NCI-H345 treated with DMSO at 0.1 percent for 48 hours (cell line): ENCODE results near the gene GEMIN4.
A peak's percentile ranks its signal among the peaks of the same experiment; 100 is the strongest.
"Not testable (repeated sequence)": the region's sequence is repeated elsewhere in the genome, so short reads cannot be mapped to it uniquely, and the experiment has no call there.

ENCODE experiments used
- DNase-seq: peaks from one replicate; lab custom pipeline; 2025; ENCODE audit not compliant: unreplicated experiment; lab: John Stamatoyannopoulos, UW

The GEMIN4 gene

DNA sequence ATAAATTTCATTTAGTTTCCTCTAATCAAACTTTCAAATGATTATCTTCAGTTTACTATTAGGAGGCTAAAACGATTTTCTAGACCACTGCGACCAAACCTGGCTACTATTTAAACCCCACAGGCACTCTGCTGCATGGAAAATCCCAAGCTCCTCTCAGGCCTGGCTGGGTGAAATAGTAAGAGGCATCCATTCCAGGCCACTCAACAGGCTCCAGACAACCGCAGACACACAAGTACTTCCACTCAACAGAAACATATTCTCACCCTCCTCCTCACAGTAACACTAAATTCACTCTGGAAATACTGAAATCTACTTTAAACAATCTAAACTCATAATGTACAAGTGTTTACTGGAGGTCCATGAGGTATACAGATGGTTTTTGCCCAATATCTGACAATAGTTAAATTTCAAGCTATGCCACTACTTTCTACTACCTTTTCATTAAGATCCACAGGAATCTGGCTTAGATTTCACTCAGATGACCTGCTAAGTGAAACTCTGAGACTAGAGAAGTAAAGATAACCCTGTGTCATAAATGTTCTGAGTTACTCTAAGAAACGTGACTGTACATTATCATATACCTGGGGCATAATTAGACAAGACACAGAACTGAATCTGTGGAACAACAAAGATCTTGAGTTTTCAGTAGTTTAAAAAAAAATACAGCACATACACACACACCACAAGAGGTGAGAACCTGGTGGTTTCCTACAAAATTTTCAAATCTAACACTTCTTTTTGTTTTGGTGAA, 47.8 kb downstream of the GEMIN4 start:
- DNase-seq, result no peak

DNA sequence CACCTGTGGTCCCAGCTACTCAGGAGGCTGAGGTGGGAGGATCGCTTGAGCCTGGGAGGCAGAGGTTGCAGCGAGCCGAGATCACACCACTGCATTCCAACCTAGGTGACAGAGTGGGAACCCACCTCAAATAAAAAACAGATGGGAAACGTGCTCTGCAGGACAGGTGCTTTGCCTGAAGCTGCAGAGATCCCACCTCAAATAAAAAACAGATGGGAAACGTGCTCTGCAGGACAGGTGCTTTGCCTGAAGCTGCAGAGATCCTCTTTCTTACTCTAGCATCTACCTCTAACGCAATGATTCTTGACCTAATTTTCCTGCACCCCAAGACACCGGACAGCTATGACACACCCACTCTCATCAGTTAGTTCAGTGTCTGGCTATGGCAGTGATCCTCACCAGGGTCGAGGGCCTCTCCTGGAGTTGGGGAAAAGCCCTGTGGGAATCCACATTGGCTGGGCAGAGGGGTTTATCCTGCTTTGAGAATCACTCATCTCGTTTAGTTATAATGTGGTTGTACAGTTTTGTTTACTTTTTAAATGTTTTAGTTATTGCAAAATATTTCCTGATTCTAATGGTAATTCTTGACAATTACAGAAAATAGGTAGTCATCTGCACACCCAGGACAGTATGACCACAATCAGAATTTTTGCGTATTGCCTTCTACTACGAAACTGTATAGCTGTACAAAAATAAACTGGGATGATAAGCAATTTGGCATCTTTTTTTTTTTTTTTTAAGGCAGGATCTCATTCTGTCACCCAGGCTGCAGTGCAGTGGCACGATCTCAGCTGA, 48.8 kb downstream of the GEMIN4 start:
- no peak for DNase-seq

DNA sequence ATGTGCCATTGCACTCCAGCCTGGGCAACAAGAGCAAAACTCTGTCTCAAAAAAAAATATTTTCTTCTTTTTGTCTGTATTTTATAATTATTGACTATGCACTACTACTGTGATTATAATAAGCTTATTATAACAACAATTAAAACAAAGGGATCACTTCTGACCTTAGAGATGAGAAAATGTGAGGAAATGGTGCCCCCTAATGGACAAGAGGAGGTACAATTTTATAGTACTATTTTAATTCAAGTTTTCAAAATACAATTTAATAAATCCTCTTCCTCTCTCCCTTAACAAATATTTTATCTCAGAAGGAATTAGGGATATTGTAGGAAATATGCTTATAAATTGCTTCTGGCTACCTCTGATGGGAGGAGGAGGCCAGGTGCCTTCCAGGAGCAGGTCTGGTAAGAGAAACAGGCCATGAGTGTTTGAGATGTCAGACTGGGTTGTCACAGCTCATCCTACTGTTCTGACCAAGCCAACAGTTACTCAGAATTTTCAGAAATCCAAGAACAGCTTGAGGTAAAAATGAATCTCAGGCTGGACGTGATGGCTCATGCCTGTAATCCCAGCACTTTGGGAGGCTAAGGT, 51.5 kb downstream of the GEMIN4 start:
- peak; percentile 0 for DNase-seq

DNA sequence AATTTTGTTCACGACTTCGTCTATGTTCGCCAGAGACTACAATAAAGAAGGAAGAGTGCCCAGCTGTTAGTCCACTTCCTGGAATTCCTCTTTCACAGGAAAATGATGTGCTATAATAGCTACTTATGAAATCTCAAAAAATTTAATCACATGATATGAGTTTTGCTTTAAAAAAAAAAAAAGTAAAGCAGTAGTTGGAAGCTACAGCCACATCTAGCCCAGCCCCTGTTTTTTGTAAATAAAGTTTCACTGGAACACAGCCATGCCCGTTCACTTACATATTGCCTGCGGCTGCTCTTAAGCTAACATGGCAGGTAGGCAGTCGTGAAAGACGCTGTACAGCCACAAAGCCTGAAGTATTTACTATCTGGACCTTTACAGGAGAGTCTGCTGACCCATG, 52.7 kb downstream of the GEMIN4 start:
- DNase-seq, result no peak

DNA sequence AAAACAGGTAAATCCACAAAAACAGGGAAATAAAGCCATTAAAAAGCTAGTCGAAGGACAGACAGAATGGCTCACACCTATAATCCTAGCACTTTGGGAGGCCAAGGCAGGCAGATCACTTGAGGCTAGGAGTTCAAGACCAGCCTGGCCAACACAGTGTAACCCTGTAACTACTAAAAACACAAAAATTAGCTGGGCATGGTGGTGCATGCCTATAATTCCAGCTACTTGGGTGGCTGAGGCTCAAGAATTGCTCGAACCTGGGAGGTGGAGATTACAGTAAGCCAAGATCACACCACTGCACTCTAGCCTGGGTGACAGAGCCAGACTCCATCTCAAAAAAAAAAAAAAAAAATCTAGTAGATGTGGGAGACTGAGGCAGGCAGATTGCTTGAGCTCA, 54.0 kb downstream of the GEMIN4 start:
- not testable (repeated sequence) for DNase-seq

DNA sequence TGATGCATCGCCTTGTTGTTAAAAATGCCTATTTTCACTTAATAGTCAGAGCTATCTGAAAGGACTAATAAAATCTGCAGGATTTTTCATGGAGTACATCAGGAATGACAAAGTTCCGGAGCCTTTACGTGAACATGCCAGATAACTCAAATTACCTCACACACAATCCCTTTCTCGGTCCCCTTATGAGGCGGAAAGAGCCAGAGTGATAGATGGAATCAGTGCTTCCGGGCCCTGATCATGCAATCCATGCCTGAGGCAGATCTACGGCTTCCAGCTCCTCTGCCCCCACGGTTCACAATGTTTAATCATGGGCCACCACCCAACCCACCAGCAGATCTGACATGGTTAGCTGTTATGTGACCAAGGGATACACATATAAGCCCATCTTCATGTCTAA, 54.4 kb downstream of the GEMIN4 start:
- no peak for DNase-seq

DNA sequence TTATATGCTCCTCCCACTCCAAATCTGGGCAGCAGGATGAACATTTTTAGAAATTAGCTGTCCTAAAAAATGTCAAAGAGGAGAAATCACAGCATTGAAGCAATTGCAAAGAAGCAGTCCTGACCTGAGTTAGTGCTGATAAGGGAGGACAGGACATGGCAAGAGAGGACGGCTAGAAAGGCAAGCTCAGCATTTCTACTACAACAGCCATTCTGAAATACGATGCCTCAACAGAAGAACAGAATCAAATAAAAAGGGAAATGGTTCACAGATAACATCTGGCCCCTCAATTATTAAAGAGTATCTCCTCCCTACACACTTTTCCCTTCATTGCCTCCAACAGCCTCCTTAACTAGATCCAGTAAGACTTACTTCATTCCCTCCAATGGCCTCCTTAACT, 55.7 kb downstream of the GEMIN4 start:
- DNase-seq, result no peak
